ENCODE results near the gene CATSPER1. TPM values are rescaled to one million over a fixed set of nuclear protein-coding genes. Genes with fewer than 3 reads are reported as not detected.
A peak's percentile ranks its signal among the peaks of the same experiment; 100 is the strongest.

Gene CATSPER1
- not detected for polyA plus RNA-seq (ENCODE audit: insufficient read length in 4 of 4)

DNA sequence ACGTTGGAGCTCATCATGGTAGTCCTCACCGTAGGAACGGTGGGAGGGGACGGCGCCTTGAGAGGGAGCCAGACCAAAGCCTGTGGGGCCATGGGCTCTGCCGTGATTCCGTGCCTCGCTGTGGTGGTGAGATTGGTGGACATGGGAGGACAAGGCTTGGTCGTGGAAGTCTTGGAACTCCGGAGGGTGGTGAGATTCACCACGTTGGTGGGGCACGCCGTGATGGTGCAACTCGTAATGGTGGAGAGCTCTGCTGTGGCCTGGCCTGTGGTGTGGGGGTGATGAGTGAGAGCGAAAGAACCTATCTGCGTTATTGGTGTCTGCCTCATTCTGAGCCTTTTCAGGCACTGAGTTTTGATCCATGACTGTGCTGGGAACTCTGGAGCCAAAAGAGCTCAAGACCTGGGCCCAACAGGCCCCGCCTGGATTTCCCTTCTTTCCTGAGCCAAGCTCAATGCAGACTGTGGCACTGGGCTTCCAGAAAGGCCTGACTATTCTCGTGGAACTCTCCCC, at the start of gene CATSPER1:
TSS of gene CATSPER1 (minus strand) at position 463 of the 513 bp plus-strand sequence. CDS start at position 363, 100 bp downstream.
- no peak for DNase-seq (ENCODE audit: low read depth in 4 of 4, low spot score in 2 of 4)

GRCh38 chr11:66075273-66075672, 49.0 kb upstream of the CATSPER1 start:
- no peak for DNase-seq (ENCODE audit: low read depth in 4 of 4, low spot score in 2 of 4)

DNA sequence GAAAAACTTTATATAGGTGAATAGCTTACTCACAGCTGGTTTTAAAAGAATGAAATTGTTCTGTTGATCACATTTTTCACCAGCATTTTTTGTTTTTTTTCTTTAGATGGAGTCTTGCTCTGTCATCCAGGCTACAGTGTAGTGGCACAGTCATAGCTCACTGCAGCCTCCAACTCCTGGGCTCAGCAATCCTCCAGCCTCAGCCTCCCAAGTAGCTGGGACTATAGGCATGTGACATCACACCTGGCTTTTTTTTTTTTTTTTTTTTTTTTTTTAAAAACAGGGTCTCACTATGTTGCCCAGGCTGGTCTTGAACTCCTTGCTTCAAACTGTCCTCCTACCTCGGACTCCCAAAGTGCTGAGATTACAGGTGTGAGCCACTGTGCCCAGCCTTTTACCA, 47.4 kb upstream of the CATSPER1 start:
- no peak for DNase-seq (ENCODE audit: low read depth in 4 of 4, low spot score in 2 of 4)

- DNase-seq (ENCODE audit: low read depth in 4 of 4, low spot score in 2 of 4), result no peak
Measured at GRCh38 chr11:66072518-66072917, 46.2 kb upstream of the CATSPER1 start.

DNA sequence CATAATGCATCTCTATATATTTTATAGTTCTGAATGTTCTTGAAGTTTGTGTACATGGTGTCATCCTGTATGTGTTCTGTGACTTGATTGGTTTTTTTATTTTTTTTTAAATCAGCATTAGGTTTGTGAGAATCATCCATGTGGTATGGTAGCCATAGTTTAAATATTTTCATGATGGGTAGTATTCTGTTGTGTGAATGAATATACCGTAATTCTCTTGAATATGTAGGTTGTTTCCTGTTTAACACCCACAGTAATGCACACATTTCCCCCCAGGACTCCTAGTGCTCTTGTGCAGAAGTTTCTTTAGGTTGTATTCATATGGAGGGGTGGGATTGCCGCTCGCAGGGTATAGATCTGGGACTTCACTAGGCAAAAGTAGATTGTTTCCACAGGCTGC, 45.8 kb upstream of the CATSPER1 start:
- DNase-seq (ENCODE audit: low read depth in 4 of 4, low spot score in 2 of 4), result no peak

- DNase-seq (ENCODE audit: low read depth in 4 of 4, low spot score in 2 of 4), result no peak
Measured at GRCh38 chr11:66071381-66071801, 45.1 kb upstream of the CATSPER1 start.

- DNase-seq (ENCODE audit: low read depth in 4 of 4, low spot score in 2 of 4), result no peak
Measured at GRCh38 chr11:66070604-66071380, 44.5 kb upstream of the CATSPER1 start.

DNA sequence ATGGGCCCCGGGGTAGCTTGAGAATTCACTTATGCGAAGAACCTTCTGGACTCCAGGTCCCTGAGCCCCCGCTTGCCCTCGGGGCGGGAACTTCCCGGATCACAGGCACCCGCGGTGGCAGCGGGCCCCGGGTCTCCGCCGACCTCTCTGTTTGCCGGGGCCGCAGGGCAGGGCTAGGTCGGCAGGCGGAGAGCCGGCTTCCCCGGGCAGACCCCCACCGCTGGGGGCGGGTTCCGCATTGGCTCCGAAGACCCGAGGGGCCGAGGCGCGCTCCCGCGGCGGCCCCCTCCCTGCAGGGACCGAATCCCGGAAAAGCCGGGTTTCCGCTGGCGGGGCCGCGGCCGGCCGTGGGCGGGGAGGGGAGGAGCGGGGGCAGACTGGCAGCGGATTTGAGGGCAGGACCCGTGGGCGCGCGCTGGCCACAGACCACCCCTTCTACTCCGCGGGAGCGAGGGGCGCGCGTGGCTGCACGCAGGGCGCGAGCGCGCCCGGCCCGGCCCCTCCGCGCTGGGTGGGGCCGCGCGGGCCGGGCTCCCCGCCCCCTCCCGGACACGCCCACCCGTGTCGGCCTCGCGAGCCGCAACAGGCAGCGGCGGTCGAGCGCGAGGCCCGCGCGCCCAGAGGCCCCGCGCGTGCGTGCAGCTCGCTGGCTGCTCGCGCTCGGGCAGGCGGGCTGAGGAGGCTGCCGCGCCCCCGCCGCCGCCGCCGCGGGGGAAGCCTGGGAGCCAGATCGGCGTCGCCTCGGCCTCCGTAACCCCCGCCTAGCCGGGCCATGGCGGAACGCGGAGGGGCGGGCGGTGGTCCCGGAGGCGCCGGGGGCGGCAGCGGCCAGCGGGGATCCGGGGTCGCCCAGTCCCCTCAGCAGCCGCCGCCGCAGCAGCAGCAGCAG, 43.7 kb upstream of the CATSPER1 start, which contains the start of gene PACS1:
TSS of gene PACS1 (plus strand) at position 558 of the 889 bp plus-strand sequence. CDS start at position 773, 215 bp downstream.
- DNase-seq (ENCODE audit: low read depth in 4 of 4, low spot score in 2 of 4), result no peak

GRCh38 chr11:66068923-66069714, 42.8 kb upstream of the CATSPER1 start:
- no peak for DNase-seq (ENCODE audit: low read depth in 4 of 4, low spot score in 2 of 4)

- peak in 1 of 4 donors; percentile 66 for DNase-seq (ENCODE audit: low read depth in 4 of 4, low spot score in 2 of 4)
Measured at GRCh38 chr11:66068154-66068821, 42.0 kb upstream of the CATSPER1 start.

- DNase-seq (ENCODE audit: low read depth in 4 of 4, low spot score in 2 of 4), result no peak
Measured at GRCh38 chr11:66067640-66068039, 41.4 kb upstream of the CATSPER1 start.

DNA sequence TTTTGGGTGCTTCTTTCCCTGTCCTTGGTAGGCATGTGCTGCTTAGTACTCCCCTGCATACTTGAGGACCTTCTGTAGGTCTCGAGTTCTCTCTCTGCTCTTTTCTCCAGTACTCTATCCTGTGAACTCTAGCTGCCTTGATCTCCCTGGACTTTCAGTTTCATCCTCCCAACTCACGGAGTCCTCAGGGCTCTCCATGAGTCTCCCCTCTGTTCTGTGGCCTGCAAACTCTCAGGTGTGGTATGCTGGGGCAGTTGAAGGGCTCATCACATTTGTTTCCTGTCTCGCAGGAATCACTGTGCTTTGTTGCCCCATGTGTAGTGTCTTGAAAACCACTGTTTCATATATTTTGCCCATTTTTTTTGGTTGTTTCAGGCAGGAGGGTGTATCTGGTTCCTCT, 40.5 kb upstream of the CATSPER1 start:
- no peak for DNase-seq (ENCODE audit: low read depth in 4 of 4, low spot score in 2 of 4)

DNA sequence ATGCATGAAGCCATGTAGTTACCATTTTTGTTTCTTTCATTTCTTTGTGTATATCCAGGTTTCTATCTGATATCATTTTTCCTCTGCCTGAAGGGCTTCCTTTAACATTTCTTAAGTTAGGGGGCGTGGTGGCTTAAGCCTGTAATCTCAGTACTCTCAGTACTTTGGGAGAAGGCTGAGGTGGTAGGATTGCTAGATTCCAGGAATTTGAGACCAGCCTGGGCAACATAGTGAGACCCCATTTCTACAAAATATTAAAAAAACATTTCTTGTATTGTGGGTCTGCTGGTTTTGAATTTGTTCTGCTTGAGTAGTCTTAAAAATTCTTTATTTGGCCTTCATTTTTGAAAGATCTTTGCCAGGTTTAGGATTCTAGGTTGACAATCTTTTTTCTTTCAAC, 38.3 kb upstream of the CATSPER1 start:
- DNase-seq (ENCODE audit: low read depth in 4 of 4, low spot score in 2 of 4), result no peak

DNA sequence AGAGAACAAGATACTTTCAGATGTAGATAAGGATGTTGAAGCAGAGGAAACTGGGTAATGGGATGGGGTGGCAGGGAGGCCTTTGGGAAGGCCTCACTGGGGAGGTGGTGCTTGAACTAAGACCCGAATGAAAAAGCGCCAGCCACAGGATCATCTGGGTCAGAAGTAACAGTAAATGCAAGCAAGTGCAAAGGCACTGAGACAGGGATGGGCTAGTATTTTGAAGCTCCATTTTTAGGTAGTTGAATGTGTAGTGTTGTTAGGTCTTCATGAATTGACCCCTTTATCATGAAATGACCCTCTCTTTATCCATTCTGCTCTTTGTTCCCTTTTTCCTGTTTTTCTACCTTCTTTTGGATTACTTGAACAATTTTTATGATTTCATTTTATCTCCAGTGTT, 37.6 kb upstream of the CATSPER1 start:
- no peak for DNase-seq (ENCODE audit: low read depth in 4 of 4, low spot score in 2 of 4)

DNA sequence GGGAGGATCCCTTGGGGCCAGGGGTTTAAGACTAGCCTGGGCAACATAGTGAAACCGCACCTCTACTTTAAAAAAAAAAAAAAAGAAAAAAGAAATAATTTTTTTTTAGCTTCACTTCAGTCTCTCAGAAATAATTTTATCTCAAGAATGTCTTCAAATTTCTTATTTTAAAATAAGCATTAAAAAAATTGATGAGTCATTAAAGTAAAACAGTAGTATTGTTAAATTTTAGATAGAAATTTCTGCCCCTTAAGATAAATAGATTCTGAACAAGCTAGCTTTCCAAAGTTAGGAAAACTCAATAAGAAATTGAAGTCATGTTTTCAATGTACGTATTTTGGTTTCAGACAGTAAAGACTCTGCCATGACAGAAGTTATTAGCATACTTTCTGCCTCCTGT, 36.1 kb upstream of the CATSPER1 start:
- no peak for DNase-seq (ENCODE audit: low read depth in 4 of 4, low spot score in 2 of 4)

DNA sequence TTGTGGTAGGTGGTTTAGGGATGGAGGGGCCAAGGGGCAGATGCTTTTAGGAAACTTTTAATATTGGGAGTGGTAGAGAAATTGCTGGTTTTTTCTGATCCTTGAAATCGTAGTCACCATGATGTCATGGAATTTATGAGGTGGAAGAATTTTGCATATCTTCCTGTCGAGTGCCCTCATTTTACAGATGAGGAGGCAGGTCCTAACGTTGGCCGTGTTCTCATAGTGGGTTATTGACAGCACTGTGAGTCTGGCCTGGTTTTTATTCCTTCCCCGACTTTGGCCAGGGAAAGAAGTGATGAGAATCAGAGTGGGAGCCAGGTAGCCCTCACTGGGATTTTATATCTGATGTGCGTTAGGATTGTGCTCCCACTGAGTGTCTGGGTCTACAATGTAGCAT, 35.0 kb upstream of the CATSPER1 start:
- DNase-seq (ENCODE audit: low read depth in 4 of 4, low spot score in 2 of 4), result no peak

DNA sequence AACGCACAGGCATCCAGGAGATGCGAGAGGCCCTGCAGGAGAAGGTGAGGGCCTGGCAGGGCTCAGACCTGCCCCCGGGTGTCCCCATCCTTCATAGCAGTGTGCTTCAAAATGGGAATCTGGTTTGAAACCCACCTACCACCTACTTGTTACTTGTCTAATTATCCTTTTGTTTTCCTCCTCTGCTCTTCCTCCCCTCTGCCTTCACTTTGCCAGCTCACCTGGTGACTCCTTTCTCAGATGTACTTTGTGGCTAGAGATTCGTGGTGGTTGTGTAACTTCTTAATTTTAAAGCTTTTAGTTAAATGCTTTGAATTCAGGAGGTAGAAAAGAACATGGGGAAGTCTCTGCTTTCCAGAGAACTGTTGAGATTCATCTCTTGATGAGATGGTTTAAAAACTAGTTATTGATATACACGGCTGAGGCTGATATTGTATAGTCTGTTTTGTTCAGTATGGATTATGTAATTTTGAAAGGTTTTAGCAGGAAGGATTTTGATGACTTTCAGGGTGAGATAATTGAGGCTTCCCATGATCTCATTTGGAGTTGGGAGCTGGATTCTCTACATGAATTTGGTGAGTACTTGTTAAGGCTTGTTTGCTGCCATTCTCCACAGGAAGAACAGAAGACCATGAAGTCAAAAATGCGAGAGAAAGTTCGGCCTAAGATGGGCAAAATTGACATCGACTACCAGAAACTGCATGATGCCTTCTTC, 33.8 kb upstream of the CATSPER1 start:
- DNase-seq (ENCODE audit: low read depth in 4 of 4, low spot score in 2 of 4), result no peak

DNA sequence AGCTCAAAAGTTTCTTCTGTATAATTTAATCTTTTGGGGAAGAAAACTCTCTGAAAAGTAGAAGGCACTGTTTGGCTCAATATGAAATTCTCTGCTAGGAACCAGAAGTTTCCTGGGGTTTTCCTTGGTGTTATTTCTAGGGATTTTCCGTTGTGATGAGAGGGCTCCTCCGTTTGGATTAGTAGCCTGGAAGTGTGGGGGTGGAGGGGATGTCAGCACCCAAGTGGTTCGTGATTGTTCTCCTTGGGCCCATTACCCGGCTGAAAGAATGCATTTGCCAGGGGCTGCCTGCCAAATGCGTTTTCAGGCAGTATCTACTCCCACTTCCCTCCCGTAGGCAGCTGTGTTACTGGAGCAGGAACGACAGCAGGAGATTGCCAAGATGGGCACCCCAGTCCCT, 30.2 kb upstream of the CATSPER1 start:
- no peak for DNase-seq (ENCODE audit: low read depth in 4 of 4, low spot score in 2 of 4)

- DNase-seq (ENCODE audit: low read depth in 4 of 4, low spot score in 2 of 4), result no peak
Measured at GRCh38 chr11:66055021-66055420, 28.7 kb upstream of the CATSPER1 start.

Measured in left renal cortex interstitium (tissue), 4 donors.